ENCODE results near the gene OST4.

- TF ChIP-seq, protein P1, sequence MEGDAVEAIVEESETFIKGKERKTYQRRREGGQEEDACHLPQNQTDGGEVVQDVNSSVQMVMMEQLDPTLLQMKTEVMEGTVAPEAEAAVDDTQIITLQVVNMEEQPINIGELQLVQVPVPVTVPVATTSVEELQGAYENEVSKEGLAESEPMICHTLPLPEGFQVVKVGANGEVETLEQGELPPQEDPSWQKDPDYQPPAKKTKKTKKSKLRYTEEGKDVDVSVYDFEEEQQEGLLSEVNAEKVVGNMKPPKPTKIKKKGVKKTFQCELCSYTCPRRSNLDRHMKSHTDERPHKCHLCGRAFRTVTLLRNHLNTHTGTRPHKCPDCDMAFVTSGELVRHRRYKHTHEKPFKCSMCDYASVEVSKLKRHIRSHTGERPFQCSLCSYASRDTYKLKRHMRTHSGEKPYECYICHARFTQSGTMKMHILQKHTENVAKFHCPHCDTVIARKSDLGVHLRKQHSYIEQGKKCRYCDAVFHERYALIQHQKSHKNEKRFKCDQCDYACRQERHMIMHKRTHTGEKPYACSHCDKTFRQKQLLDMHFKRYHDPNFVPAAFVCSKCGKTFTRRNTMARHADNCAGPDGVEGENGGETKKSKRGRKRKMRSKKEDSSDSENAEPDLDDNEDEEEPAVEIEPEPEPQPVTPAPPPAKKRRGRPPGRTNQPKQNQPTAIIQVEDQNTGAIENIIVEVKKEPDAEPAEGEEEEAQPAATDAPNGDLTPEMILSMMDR (IDR thresholded peaks at IDR 0.05; ENCODE audit: insufficient read depth, low read length, poor library complexity, severe bottlenecking) = no peak
- no peak for TF ChIP-seq EZH2phosphoT487 (conservative IDR thresholded peaks at IDR 0.05; ENCODE audit: low read length)
Measured at GRCh38 chr2:27079233-27080139, 8.0 kb upstream of the OST4 start.
